Thoracic aorta (tissue), 2 donors: Measurements from ENCODE around the gene ATP11C. TPM values are rescaled to one million over a fixed set of nuclear protein-coding genes. Genes with fewer than 3 reads are reported as not detected.
"Not testable (repeated sequence)": the region's sequence is repeated elsewhere in the genome, so short reads cannot be mapped to it uniquely, and the experiment has no call there.

Source experiments
- ATAC-seq: fragments of 150-250 bp; one replicate; pipeline ENCODE4 v1.8.0; 2017; ENCODE audit warnings: low read depth; ENCODE audit not compliant: insufficient number of reproducible peaks, low FRiP score
- DNase-seq: peaks from one replicate; pipeline ENCODE4 v3.0.0-alpha.2; 2020; ENCODE audit warnings: low spot score
- H3K27ac ChIP-seq, 2 donors: fragments of 200-600 bp; sonication (generic); 1 replicate in 1 of 2; 2 replicates in 1 of 2; pipeline ENCODE4 v1.5.1; 2016; ENCODE audit warnings: mild to moderate bottlenecking in 2 of 2, moderate library complexity in 2 of 2
- H3K27me3 ChIP-seq: fragments of 200-600 bp; sonication (generic); replicated peaks from 2 replicates; pipeline ENCODE4 v1.6.0; 2016; ENCODE audit warnings: mild to moderate bottlenecking; ENCODE audit not compliant: insufficient read depth
- H3K36me3 ChIP-seq: fragments of 200-600 bp; sonication (generic); one replicate; pipeline ENCODE4 v1.5.1; 2016
- H3K4me1 ChIP-seq, 2 donors: fragments of 200-600 bp; sonication (generic); 1 replicate in 1 of 2; 2 replicates in 1 of 2; pipeline versions ENCODE4 v1.5.1 to v1.6.0; 2016; ENCODE audit warnings: low read depth in 2 of 2, mild to moderate bottlenecking in 1 of 2; ENCODE audit not compliant: control insufficient read depth in 1 of 2
- H3K4me3 ChIP-seq: fragments of 200-600 bp; sonication (generic); 2 replicates; pipeline ENCODE4 v1.5.1; 2016; ENCODE audit warnings: mild to moderate bottlenecking
- H3K9me3 ChIP-seq: fragments of 200-600 bp; sonication (generic); 2 replicates; pipeline ENCODE4 v1.5.1; 2016
- total RNA-seq, 2 donors: library from RNA; depleted of rRNA; stranded (reverse); fragments of >200 nt; gene quantifications; one replicate each; pipeline versions ENCODE4 v1.1.0 to v1.2.3, GENCODE V29; 2016
- TF ChIP-seq, protein P1 (sequence below): fragments of 200-600 bp; sonication (generic); IDR thresholded peaks from one replicate; pipeline ENCODE4 v1.5.1; 2019; ENCODE audit warnings: antibody characterized with exemption

The ATP11C gene
- total RNA-seq, 2 donors from 2014 or later: 26.7 to 62.4 TPM

GRCh38 chrX:139969286-139969685, 36.4 kb upstream of the ATP11C start:
- no peaks in the 10 kb centered on the region for H3K4me1 ChIP-seq
- no peaks in the 10 kb centered on the region for H3K27me3 ChIP-seq
- TF ChIP-seq, protein P1, sequence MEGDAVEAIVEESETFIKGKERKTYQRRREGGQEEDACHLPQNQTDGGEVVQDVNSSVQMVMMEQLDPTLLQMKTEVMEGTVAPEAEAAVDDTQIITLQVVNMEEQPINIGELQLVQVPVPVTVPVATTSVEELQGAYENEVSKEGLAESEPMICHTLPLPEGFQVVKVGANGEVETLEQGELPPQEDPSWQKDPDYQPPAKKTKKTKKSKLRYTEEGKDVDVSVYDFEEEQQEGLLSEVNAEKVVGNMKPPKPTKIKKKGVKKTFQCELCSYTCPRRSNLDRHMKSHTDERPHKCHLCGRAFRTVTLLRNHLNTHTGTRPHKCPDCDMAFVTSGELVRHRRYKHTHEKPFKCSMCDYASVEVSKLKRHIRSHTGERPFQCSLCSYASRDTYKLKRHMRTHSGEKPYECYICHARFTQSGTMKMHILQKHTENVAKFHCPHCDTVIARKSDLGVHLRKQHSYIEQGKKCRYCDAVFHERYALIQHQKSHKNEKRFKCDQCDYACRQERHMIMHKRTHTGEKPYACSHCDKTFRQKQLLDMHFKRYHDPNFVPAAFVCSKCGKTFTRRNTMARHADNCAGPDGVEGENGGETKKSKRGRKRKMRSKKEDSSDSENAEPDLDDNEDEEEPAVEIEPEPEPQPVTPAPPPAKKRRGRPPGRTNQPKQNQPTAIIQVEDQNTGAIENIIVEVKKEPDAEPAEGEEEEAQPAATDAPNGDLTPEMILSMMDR: no peak
- ATAC-seq: no peak
- no peaks in the 10 kb centered on the region for H3K36me3 ChIP-seq
- H3K4me3 ChIP-seq: no peak overlapping the region
- no peaks in the 10 kb centered on the region for H3K9me3 ChIP-seq
- DNase-seq: no peak
- no peak overlapping the region for H3K27ac ChIP-seq

GRCh38 chrX:139967750-139968149, 34.9 kb upstream of the ATP11C start:
- Histone ChIP-seq H3K4me3 (no peak overlapping the region), H3K27me3 (no peaks in the 10 kb centered on the region), H3K27ac (no peak overlapping the region), H3K4me1 (no peaks in the 10 kb centered on the region), H3K36me3 (no peaks in the 10 kb centered on the region), H3K9me3 (no peaks in the 10 kb centered on the region)
- ATAC-seq (no peak), DNase-seq (no peak)
- TF ChIP-seq, protein P1: no peak

- H3K4me3 ChIP-seq: no peak overlapping the region
- ATAC-seq (no peak), DNase-seq (no peak)
- H3K9me3 ChIP-seq: no peaks in the 10 kb centered on the region
- no peaks in the 10 kb centered on the region for H3K36me3 ChIP-seq
- no peak overlapping the region for H3K27ac ChIP-seq
- no peaks in the 10 kb centered on the region for H3K4me1 ChIP-seq
- TF ChIP-seq, protein P1: no peak
- no peaks in the 10 kb centered on the region for H3K27me3 ChIP-seq
These were observed 34.4 kb upstream of the ATP11C start for GRCh38 chrX:139967300-139967699.

GRCh38 chrX:139966159-139966558, 33.3 kb upstream of the ATP11C start:
- not testable (repeated sequence) for H3K27me3 ChIP-seq, DNase-seq, H3K36me3 ChIP-seq, H3K4me3 ChIP-seq, H3K4me1 ChIP-seq, ATAC-seq, H3K27ac ChIP-seq, H3K9me3 ChIP-seq

DNA sequence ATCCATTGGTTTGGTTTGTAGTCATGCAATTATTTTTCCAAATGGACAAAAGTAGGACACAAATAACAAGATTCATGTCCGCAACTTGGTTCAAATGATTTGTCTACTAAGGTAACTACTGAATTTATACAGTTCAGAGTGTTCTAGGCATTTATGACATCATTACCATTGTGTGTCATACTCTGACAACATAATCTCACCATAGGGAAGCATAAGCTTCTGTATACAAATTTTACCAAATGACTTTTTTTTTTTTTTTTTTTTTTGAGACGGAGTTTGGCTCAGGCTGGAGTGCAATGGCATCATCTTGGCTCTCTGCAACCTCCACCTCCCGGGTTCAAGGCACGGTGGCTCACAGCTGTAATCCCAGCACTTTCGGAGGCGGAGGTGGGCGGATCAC, 32.6 kb upstream of the ATP11C start, which contains the start of gene CXorf66:
TSS of gene CXorf66 (minus strand) at position 101 of the 400 bp plus-strand sequence. CDS start at position 76, 25 bp downstream.
- Histone ChIP-seq H3K9me3 (no peaks in the 10 kb centered on the region), H3K27me3 (no peaks in the 10 kb centered on the region), H3K4me3 (no peak within 1 kb of the TSS), H3K27ac (no peak within 1 kb of the TSS), H3K36me3 (no peaks in the 10 kb centered on the region), H3K4me1 (no peaks in the 10 kb centered on the region)
- ATAC-seq (no peak), DNase-seq (no peak)
- TF ChIP-seq, protein P1: no peak

GRCh38 chrX:139961091-139961490, 28.2 kb upstream of the ATP11C start:
- ATAC-seq, H3K4me1 ChIP-seq, H3K27ac ChIP-seq, H3K4me3 ChIP-seq, H3K9me3 ChIP-seq, H3K36me3 ChIP-seq, DNase-seq, H3K27me3 ChIP-seq: not testable (repeated sequence)
